PC-3 (cell line): ENCODE results near the gene CA10. TPM values are rescaled to one million over a fixed set of nuclear protein-coding genes. Genes with fewer than 3 reads are reported as not detected.

Source experiments
- ATAC-seq: fragments of 200-7000 bp; cut with Tn5 transposase; 2 replicates; pipeline ENCODE4 v1.9.1; 2020; ENCODE audit warnings: mild to moderate bottlenecking, moderate library complexity
- BruUV-seq: library from RNA; stranded (reverse); fragments of 400-500 nt; replicated peaks from 2 replicates; lab custom pipeline; 2021; lab: Mats Ljungman, UMichigan
- CTCF ChIA-PET: fragments of 300-600 bp; sonication (Branson Sonifier 250); formaldehyde crosslinking; loops from one replicate; lab custom pipeline; 2022; ENCODE audit warnings: antibody characterized with exemption; lab: Charles Lee
- POLR2A ChIA-PET: fragments of 300-600 bp; sonication (Branson Sonifier 250); formaldehyde crosslinking; loops from one replicate; lab custom pipeline; 2022; ENCODE audit warnings: antibody characterized with exemption; ENCODE audit not compliant: unreplicated experiment; lab: Charles Lee
- DNase-seq: peaks from one replicate; pipeline ENCODE4 v3.0.0-alpha.2; 2015
- H2AFZ ChIP-seq: fragments of 300-600 bp; sonication (generic); 2 replicates; pipeline ENCODE4 v1.6.0; 2016; ENCODE audit warnings: antibody characterized with exemption, low read length
- H3F3A ChIP-seq: fragments of 300-600 bp; sonication (generic); one replicate; pipeline ENCODE4 v1.6.0; 2017; ENCODE audit warnings: antibody characterized with exemption, low read length, control low read depth, mild to moderate bottlenecking; ENCODE audit not compliant: unreplicated experiment
- H3K27ac ChIP-seq: fragments of 300-600 bp; sonication (generic); 2 replicates; pipeline ENCODE4 v1.5.1; 2016; ENCODE audit warnings: mild to moderate bottlenecking, low read length
- H3K27me3 ChIP-seq: fragments of 300-600 bp; sonication (generic); 2 replicates; pipeline ENCODE4 v1.6.1; 2016; ENCODE audit warnings: low read length, mixed read lengths
- H3K36me3 ChIP-seq: fragments of 300-600 bp; sonication (generic); 2 replicates; pipeline ENCODE4 v1.6.1; 2016; ENCODE audit warnings: low read depth, mixed run types, low read length, mixed read lengths
- H3K4me1 ChIP-seq: fragments of 300-600 bp; sonication (generic); 2 replicates; pipeline ENCODE4 v1.5.1; 2016; ENCODE audit warnings: low read length; ENCODE audit not compliant: insufficient read depth
- H3K4me2 ChIP-seq: fragments of 300-600 bp; sonication (generic); 2 replicates; pipeline ENCODE4 v1.6.0; 2016; ENCODE audit warnings: low read length
- H3K4me3 ChIP-seq: fragments of 300-600 bp; sonication (generic); 2 replicates; pipeline ENCODE4 v1.5.1; 2016; ENCODE audit warnings: mild to moderate bottlenecking, low read length, mixed read lengths
- H3K79me2 ChIP-seq: fragments of 300-600 bp; sonication (generic); 2 replicates; pipeline ENCODE4 v1.6.1; 2017; ENCODE audit warnings: low read length, mixed read lengths
- H3K9ac ChIP-seq: fragments of 300-600 bp; sonication (generic); 2 replicates; pipeline ENCODE4 v1.6.0; 2016; ENCODE audit warnings: mild to moderate bottlenecking, low read length
- H3K9me2 ChIP-seq: fragments of 300-600 bp; sonication (generic); replicated peaks from 2 replicates; pipeline ENCODE4 v1.6.1; 2016; ENCODE audit warnings: mixed run types, low read length, mixed read lengths
- H3K9me3 ChIP-seq: fragments of 300-600 bp; sonication (generic); 2 replicates; pipeline ENCODE4 v1.6.1; 2016; ENCODE audit warnings: low read length, mixed read lengths
- H4K20me1 ChIP-seq: fragments of 300-600 bp; sonication (generic); 2 replicates; pipeline ENCODE4 v1.6.1; 2016; ENCODE audit warnings: low read length, mixed read lengths
- EZH2 ChIP-seq: fragments of 300-600 bp; sonication (generic); IDR thresholded peaks from one replicate; pipeline ENCODE4 v1.6.1; 2017; ENCODE audit warnings: antibody characterized with exemption, mild to moderate bottlenecking, low read length; ENCODE audit not compliant: unreplicated experiment
- EZH2phosphoT487 ChIP-seq: fragments of 300-600 bp; sonication (generic); IDR thresholded peaks from 2 replicates; pipeline ENCODE4 v1.6.1; 2018; ENCODE audit warnings: mild to moderate bottlenecking, antibody characterized with exemption, low read length, borderline replicate concordance
- intact Hi-C: fragments of 100-400 bp; cut with micrococcal nuclease; formaldehyde crosslinking; loops from 2 replicates; pipeline ENCODE4 v1.9.0; 2023
- total RNA-seq: library from RNA; depleted of rRNA; stranded (reverse); fragments of >200 nt; gene quantifications from 2 replicates; pipeline ENCODE4 v1.2.3, GENCODE V29; 2014
- TF ChIP-seq, protein P1 (sequence below): fragments of 300-600 bp; sonication (generic); conservative IDR thresholded peaks from 2 replicates; pipeline ENCODE4 v1.5.1; 2017; ENCODE audit warnings: antibody characterized with exemption, low read depth, mild to moderate bottlenecking, low read length

The CA10 gene
- total RNA-seq, 1 experiment from 2014 or later, result not detected

- Histone ChIP-seq H3K27ac (no peak overlapping the region), H4K20me1 (no peaks in the 10 kb centered on the region), H3K4me2 (no peak overlapping the region), H3K27me3 (peaks cover 21% of the 10 kb centered on the region; the same call in 1 of the 2 replicates), H3K36me3 (no peaks in the 10 kb centered on the region), H3F3A (no peaks in the 10 kb centered on the region), H3K9me3 (no peaks in the 10 kb centered on the region), H3K9me2 (no peaks in the 10 kb centered on the region), H3K9ac (no peak overlapping the region), H3K4me1 (no peaks in the 10 kb centered on the region), H2AFZ (no peak overlapping the region), H3K79me2 (no peaks in the 10 kb centered on the region), H3K4me3 (no peak overlapping the region)
- no peak for ATAC-seq
- BruUV-seq, result no TSS peak
- no peak for DNase-seq
- POLR2A ChIA-PET, result no interaction called here
- TF ChIP-seq, protein P1, sequence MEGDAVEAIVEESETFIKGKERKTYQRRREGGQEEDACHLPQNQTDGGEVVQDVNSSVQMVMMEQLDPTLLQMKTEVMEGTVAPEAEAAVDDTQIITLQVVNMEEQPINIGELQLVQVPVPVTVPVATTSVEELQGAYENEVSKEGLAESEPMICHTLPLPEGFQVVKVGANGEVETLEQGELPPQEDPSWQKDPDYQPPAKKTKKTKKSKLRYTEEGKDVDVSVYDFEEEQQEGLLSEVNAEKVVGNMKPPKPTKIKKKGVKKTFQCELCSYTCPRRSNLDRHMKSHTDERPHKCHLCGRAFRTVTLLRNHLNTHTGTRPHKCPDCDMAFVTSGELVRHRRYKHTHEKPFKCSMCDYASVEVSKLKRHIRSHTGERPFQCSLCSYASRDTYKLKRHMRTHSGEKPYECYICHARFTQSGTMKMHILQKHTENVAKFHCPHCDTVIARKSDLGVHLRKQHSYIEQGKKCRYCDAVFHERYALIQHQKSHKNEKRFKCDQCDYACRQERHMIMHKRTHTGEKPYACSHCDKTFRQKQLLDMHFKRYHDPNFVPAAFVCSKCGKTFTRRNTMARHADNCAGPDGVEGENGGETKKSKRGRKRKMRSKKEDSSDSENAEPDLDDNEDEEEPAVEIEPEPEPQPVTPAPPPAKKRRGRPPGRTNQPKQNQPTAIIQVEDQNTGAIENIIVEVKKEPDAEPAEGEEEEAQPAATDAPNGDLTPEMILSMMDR, result no peak
- TF ChIP-seq EZH2, result no peak
- no peak for TF ChIP-seq EZH2phosphoT487
- intact Hi-C loops, result no loop called here
- CTCF ChIA-PET, result no interaction called here
Measured at GRCh38 chr17:51618476-51618875, 540.0 kb downstream of the CA10 start.

GRCh38 chr17:51617986-51618385 lies 540.5 kb downstream of the CA10 start:
- DNase-seq (no peak), ATAC-seq (no peak)
- Histone ChIP-seq H3K9me3 (no peaks in the 10 kb centered on the region), H3F3A (no peaks in the 10 kb centered on the region), H3K36me3 (no peaks in the 10 kb centered on the region), H3K9ac (no peak overlapping the region), H3K4me3 (no peak overlapping the region), H3K4me2 (no peak overlapping the region), H3K27me3 (peaks cover 17% of the 10 kb centered on the region; the same call in 1 of the 2 replicates), H4K20me1 (no peaks in the 10 kb centered on the region), H3K27ac (no peak overlapping the region), H3K79me2 (no peaks in the 10 kb centered on the region), H3K4me1 (no peaks in the 10 kb centered on the region), H3K9me2 (no peaks in the 10 kb centered on the region), H2AFZ (no peak overlapping the region)
- no TSS peak for BruUV-seq
- intact Hi-C loops, result no loop called here
- ChIA-PET CTCF (no interaction called here), POLR2A (no interaction called here)
- TF ChIP-seq, protein P1, result no peak
- TF ChIP-seq EZH2phosphoT487 (no peak), EZH2 (no peak)

DNA sequence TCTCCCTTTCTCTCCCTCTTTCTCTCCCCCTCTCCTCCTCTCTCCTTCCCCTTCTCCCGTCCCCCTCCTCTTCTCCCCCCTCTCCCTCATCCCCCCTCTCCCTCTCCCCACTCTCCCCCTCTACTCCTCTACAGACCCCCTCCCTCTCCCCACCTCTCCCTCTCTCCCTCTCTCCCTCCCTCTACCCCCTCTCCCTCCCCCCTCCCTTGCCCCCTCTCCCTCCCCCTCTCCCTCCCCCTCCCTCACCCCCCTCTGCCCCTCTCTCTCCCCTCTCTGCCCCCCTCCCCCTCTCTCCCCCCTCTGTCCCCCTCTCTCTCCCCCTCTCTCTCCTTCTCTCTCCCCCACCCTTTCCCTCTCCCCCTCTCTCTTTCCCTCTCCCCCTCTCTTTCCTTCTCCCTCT lies 545.3 kb downstream of the CA10 start:
- Histone ChIP-seq H3K27ac (no peak overlapping the region), H3K27me3 (peaks cover 13% of the 10 kb centered on the region; the same call in 1 of the 2 replicates), H3F3A (no peaks in the 10 kb centered on the region), H3K9me2 (no peaks in the 10 kb centered on the region), H3K9ac (no peak overlapping the region), H3K4me3 (no peak overlapping the region), H2AFZ (no peak overlapping the region), H3K79me2 (no peaks in the 10 kb centered on the region), H3K4me1 (no peaks in the 10 kb centered on the region), H4K20me1 (no peaks in the 10 kb centered on the region), H3K36me3 (no peaks in the 10 kb centered on the region), H3K4me2 (no peak overlapping the region), H3K9me3 (no peaks in the 10 kb centered on the region)
- ATAC-seq, result no peak
- POLR2A ChIA-PET, result no interaction called here
- CTCF ChIA-PET, result no interaction called here
- no TSS peak for BruUV-seq
- intact Hi-C loops, result no loop called here
- TF ChIP-seq EZH2phosphoT487 (no peak), EZH2 (no peak)
- TF ChIP-seq, protein P1, result no peak
- no peak for DNase-seq
